GM18520 (cell line): ENCODE results near the gene COL23A1.
"Not testable (repeated sequence)": the region's sequence is repeated elsewhere in the genome, so short reads cannot be mapped to it uniquely, and the experiment has no call there.

Source experiments
- ATAC-seq: cut with Tn5 transposase; IDR thresholded peaks from one replicate; pipeline ENCODE4 v1.9.1; 2021; ENCODE audit not compliant: unreplicated experiment

Gene COL23A1

DNA sequence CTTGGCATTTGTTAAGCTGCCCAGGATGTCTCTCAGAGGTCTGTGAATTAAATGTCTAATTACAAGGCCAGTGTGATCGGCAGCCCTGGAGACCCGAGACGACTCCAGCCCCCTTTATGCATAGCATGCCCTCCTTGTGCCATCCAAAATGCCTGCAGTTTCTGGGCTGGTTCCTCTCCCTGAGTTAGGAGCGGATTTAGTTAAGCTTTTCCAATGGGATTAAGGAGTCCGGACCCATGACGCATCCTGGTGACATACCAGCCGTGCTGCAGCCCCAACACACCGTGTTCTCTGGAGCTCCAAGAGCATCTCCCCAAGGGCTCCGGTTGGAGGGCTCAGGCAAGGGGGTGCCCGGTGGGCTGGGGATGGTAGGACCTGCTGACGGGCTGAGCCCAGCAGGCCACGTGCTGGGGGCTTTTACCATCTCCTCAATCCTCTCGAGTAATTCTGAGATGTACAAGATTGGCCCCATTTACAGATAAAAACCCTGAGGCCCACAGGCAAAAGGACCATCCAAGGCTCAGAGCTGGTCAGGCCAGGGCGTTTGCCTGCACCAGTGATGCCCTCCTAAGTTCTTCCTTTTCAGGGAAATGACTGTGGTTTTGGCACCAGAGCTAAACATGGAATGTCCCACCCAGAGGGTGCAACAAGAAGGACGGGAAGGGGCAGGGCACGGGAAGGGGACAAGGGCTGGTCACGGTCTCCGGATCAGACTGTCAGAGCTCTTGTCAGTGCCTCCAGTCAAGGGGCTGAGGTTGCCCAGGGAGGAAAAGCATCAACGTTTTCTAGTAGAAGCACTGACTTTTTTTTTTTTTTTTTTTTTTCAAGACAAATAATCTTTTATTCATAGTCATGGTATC, 275.0 kb downstream of the COL23A1 start:
- no peak for ATAC-seq

DNA sequence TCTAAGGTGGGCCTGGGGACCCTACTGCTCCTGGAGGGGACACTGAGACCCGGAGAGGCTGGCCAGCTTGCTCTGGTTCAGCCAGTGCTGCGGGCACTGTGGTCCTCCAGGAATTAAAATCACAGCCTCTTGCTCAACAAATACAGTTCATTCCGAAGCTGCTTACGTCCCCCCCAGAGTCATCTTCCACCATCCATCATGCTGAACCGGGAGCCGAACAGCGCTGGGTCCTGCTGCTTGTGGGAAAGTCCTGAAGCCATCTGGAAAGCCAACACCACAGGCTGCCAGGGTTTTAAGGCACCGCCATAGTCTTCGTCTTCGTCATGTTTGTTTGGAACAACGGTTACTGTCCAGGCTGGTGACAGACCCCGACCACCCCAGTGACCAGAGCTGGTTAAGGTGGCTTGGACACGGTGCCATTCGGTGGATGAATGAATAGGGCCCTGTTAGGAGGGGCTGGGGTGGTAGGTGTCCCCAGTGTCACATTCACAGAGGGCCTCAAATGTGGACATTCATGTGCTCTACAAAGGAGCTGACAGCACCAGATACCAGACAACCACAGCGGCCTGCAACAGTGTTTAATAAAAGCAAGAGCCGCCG, 276.0 kb downstream of the COL23A1 start:
- ATAC-seq: no peak

DNA sequence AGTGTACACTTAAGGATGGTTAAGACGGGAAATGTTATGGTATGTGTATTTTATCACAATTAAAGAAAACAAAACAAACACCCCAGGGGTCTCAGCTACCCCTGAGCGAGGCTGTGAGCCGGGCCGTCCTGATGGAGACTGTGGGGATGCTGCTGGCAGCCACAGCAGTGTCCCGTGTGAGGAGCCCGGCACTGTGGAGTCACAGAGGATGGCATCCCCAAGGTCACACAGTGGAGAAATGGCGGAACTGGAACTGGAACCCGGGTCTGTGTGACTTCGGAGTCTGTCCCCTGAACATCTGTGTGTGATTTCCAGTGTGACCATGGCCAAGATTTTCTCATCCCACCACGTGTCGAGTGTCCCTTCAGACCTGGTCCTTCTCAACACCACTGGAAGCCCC, 276.9 kb downstream of the COL23A1 start:
- ATAC-seq: no peak

DNA sequence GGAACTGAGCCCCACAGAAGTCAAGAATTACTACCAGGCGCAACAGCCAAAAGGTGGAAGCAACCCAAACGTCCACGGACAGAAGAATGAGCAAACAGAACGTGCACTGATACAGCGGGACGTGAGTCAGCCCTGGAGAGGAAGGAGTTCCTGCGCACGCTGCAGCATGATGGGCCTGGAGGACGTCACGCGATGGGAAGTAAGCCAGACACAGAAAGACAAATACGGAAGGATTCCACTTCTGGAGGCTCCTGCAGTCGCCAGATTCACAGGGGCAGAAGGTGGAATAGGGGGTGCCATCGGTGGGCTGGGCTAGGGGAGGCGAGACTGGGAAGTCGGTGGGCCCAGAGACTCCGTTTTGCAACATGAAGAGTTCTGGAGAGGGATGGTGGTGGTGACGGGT, 277.3 kb downstream of the COL23A1 start:
- ATAC-seq: no peak

DNA sequence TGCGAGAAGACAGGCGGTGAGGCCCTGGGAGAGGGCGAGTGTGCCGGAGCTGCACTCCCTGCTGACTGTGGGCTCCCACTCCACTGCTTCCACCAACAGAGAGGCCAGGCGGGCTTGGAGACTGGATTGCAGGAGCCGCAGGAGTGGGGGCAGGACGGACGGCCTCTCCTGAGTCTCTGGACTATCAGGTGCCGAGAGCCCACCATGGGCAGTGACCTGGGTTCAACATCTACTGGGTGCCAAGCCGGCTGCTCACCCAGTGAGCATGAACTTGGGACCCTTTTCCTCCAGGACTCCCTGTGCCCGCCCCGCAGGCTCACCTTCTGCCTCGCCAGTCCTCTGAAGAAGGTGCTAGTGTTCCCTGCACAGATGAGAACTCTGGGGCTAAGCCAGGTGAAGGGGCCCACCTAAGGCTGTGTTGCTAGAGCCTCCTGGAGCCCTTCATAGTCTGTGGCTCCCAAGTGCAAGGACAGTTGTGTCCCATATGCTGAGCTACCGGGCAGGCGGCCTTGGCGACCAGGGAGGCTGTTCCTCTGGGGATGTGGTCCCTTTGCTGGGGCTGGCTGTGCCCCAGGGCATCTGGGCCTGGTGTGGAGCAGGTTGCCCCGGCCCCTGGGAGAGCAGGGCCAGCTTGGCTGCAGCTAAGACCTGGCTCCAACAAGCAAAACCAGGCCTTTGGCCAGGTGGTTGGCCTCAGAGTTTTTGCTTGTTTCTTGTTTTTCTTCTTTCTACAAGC, 279.9 kb downstream of the COL23A1 start:
- ATAC-seq: no peak

DNA sequence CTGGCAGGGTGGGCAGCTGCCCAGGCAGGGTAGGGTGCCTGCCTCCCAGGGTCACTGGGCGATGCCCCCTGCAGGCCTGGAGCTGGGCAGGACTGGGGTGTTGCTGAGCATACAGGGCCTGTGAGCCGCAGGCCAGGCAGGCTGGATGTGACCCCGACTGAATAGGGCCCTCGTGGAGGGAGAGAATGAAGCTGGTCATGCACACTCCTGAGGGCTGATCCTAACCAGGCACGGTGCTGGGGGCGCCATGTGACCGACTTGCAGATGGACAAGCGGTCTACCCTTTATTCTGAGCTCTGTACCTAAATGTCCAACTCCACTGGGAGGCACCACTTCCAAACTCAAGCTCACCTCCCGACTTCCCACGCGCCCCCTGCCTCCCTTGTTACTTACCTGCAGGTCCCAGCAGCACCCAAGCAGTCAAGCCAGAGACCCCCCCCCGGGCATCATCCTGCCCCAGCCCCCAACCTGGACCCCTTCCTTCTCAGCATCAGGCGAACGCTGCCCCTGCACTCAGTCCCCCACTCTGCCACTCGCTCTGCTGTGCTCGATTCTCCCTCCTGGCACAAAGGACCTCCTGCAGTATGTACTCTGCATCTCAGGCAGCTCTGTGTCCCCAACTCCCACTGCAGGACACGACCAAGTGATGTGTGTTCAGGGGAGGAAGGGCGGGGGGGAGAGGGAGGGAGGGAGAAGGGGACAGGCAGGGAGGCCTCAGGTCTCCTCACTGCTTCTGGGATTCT, 280.8 kb downstream of the COL23A1 start:
- no peak for ATAC-seq

DNA sequence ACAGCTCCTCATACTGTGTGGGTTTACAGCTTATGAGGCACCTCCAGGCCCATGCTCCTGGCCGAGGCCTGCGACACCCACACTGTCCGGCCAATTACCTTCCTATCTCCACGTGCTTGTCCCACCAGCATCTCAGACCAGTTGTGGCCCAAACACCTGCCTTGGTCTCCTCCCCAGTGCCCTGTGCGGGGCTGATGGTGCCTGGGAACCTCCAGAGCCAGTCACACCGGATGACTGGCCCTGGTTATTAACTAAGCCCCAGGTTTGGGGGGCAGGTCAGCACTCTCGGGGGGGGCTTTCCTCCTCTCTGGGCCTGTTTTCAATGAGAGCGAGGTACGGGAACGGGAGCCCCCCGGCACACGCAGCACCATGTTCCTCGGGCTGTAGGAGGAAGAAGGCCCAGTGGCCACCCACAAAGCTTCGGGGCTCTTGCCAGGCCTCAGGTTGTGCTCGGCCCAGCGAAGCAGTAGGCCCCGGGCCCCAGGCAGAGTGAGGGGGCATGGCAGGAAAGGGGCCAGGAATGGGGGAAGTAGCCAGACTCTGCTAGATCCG, 281.6 kb downstream of the COL23A1 start:
- no peak for ATAC-seq

DNA sequence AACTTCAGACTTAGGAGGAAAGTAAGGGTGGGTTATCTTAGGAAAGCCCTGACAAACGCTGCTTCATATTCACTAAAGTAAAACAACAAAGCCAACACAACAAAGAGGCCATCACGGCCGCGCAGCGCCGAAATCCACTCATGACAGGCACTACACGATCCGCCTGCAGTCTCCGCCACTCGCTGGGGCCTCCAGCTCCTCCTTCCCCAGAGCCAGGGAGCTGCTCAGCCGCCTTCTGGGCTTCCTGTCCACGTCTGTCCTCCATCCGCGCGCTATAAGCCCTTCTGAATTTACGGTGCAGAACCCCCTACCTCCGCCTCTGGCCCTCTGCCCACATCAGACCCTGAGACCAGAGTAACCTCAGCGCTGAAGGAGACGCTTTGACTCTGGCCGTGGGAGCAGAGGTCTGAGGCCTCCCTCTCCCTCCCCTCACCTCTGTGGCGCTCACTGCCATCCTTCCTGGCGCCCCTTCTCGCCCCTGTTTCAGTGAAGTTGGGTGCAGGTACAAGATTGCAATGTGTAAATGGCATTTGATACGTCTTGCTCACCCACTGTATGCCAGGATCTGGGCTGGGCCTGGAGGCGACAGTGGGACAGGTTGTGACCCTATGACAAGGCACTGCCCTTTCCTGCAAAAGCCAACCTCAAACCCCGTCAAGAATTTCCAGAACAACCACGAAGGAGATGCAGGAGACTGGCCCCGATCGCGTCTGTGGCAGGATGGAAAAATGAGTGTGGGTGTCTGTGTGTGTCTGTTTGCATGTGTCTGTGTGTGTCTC, 282.7 kb downstream of the COL23A1 start:
- ATAC-seq: no peak

DNA sequence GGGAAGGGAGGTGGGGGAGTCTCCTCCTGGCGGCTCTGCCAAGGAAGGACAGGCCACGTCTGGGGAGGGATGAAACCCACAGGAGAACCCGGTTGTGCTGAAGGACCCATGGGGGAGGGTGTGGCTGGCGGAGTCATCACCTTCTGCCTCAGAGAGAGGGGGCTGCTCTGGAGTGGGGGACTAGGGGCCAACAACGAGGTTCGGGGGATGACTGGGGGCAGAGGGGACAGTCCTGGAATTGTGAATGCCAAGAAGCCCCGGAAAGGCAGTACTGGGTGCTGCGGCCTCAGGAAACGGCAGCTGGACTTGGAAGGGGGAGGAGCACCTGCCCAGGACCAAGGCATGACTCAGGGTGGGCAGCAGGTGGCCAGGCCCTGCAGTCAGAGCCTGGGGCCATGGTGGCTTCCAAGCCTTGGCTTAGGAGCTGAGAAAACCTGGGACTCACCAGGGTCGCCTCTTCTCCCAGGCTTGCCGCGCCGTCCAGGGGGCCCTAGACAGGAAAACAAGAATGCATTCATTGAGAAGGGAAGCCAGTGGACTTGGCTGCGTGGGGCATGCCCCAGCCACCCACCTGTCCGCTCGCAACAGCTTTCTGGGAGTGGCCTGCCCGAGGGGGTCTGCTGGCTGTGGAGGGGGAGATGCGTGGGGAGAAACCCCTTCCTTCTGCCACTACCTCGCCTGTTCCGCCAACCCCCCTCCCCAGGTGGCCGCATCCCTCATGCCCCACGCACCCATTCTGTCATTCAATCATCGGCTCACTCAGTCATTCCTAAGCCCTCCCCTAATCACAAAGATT, 283.6 kb downstream of the COL23A1 start:
- ATAC-seq: no peak

DNA sequence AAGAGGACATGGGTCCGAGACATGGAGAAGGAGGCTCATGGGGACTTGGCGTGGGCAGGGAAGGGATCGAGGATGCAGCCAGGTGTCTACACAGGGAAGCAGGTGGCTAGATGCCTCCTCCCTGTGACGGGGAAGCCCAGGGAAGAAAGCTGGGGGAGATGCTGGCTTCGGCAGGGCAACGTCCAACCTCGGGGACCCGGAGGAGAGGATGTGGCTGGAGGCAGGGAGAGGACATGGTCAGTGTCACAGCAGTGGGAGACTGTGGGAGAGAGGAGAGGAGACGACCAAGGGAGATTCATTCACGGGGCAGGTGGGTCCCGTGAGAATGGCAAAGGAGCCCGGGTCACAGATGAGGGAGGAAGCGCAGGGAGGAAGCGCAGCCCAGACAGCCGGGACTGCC, 284.4 kb downstream of the COL23A1 start:
- ATAC-seq: no peak

DNA sequence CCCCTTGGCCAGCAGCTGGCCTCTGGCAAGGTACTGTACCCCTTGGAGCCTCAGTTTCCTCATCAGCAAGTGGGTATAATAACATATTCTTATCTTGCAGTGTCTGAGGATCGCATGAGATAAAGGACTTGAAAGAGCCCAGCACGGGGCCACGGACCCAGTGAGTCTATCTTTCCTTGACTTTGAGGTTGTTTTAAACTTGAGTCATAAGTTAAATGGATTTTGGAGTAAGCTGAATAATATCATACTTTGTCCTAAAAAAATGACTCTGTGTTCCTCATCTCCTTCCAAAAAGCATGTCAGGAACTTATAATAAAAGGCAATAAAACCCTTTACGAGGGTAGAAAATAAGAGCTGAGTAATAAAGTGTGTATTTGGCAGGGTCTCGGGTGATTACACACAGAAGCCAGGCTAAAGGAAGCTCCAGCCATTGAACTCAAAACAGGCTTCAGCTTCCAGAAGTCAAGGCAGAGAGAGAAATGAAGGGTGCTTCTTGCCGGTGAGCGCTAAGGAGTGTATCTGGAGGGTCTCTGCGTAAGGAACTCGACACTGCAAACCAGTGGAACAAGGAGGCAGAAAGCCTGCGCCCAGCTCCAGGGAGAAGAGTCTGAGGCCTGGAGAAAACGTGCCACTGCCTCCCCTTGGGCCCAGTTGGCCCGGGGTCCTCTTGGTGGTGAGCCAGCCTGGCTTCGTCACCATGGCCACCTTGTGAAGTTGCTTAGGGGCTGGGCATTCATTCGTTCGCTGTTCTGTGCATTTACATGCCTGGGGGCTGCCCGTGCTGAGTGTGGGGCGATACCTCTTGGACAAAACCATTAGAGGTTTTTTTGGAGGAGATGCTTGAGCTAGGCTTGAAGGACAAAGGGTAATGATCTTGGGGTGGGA, 285.2 kb downstream of the COL23A1 start:
- no peak for ATAC-seq

DNA sequence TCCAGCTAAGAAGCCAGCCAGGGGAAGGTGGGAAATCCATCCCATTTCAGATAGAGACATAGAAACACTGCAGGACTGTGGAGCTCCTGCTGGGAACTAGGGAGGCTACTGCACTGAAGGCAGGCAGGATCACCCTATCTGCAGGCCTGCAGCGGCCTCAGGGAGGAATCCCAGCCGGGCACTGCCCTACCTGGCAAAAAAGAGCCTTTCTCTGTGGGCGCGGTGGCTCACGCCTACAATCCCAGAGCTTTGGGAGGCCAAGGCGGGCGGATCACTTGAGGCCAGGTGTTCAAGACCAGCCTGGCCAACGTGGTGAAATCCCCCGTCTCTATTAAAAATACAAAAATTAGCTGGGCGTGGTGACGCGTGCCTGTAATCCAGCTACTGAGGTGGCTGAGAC, 286.2 kb downstream of the COL23A1 start:
- ATAC-seq: no peak

DNA sequence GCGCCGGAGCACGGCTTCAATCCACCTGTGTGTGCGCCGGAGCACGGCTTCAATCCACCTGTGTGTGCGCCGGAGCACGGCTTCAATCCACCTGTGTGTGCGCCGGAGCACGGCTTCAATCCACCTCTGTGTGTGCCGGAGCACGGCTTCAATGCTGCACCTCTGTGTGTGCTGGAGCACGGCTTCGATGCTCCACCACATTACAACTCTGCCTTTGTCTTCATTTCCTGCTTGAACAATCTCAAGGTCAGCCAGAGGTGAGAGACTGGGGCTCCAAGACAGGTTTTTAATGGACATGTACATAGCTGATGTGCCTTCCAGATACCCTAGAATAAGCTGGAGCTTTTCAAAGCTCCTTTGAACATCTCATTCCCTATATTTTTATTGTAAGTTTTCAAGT, 287.9 kb downstream of the COL23A1 start:
- not testable (repeated sequence) for ATAC-seq

DNA sequence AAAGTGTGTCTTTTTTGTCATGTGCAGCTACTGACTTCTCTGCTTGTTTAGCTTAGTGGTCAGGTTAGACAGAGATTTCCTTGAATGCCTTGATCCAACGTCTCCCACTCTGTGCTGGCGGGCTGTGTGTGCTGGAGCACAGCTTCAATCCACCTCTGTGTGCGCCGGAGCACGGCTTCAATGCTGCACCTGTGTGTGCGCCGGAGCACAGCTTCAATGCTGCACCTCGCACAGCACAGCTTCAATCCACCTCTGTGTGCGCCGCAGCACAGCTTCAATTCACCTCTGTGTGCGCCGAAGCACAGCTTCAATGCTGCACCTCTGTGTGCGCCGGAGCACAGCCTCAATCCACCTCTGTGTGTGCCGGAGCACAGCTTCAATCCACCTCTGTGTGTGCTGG, 288.6 kb downstream of the COL23A1 start:
- no peak for ATAC-seq

DNA sequence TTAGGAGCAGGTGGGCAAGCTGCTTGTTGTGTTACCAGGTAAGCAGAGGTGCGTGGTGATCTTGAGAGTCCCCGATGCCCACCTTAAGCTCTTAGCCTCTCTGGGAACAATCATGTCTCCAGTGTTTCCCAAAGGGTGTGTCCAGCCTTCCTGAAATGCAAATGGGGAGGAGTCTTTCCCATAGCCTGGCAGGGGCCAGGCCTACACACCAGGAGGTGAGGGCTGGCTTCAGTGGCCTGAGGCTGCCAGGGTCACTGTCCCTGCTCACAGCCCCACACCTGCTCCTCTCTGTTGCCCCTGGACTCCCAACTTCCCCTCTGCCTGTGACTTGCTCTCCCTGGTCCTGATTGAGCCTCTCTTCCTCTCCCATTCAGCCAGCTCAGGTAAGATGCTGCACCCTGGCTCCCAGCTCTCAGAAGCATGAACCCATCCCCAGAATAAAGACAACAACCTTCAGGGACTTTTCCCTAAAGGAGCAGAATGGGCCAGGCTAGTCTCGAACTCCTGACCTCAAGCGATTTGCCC, 291.8 kb downstream of the COL23A1 start:
- no peak for ATAC-seq

DNA sequence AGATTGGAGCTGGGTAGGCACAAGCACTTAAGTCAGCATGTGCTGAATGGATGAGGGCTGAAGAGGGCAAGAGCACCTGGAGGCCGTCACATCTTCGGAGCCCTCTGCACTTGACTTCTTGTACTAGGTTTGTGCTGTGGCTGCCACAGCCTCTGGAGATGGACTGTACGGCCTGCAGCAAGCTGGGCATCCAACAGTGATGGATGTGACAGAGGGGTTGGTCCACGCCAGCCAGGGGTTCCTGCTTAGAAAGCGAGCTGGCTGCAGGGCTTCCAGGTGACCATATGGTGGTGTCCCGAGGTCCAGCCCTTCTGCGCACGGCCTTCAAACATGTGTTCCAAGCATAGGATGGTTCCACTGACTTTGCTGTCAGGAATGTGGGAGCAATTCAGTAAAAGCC, 292.4 kb downstream of the COL23A1 start:
- ATAC-seq: no peak

DNA sequence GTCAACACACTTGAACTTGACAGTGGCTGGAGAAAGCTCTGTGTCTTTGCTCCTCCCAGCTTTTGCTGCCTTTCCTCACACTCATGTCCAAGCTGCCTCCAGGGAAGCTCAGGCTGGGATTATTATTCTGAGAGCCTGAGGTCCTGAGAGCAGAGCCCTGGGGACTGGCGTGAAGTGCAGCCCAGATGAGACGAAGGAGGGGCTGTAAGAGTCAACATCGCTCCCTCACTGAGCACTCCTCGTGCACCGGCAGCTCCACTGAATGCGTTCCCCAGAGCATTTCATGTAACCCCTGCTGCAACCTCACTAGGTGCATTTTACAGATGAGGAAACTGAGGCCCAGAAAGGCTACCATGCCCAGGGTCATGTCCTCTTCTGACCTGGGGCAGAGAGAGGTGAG, 294.1 kb downstream of the COL23A1 start:
- ATAC-seq: no peak

DNA sequence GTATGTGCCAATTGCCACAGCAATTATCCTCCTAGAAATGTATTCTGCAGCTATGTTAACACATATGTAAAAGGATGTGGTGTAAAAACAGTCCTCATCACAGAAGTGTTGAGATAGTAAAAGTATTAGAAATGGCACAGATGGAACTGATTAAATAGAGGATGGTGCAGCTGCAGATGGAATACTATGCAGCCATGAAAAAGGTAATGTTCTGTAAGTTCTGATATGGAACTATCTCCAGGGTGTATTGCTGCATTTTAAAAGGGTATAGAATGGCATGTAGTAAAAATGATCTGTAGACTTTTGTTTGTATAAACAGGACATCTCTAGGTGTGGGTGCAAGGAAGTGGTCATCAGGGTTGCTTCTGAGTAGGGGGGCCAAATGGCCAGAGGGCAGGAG, 294.6 kb downstream of the COL23A1 start:
- no peak for ATAC-seq
